ENCODE measurements around the gene RAP1GAP.

- TF ChIP-seq, protein P1, sequence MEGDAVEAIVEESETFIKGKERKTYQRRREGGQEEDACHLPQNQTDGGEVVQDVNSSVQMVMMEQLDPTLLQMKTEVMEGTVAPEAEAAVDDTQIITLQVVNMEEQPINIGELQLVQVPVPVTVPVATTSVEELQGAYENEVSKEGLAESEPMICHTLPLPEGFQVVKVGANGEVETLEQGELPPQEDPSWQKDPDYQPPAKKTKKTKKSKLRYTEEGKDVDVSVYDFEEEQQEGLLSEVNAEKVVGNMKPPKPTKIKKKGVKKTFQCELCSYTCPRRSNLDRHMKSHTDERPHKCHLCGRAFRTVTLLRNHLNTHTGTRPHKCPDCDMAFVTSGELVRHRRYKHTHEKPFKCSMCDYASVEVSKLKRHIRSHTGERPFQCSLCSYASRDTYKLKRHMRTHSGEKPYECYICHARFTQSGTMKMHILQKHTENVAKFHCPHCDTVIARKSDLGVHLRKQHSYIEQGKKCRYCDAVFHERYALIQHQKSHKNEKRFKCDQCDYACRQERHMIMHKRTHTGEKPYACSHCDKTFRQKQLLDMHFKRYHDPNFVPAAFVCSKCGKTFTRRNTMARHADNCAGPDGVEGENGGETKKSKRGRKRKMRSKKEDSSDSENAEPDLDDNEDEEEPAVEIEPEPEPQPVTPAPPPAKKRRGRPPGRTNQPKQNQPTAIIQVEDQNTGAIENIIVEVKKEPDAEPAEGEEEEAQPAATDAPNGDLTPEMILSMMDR (IDR thresholded peaks at IDR 0.05): no peak
- no peak for TF ChIP-seq POLR2A (IDR thresholded peaks at IDR 0.05)
Observed at GRCh38 chr1:21576031-21576797, 92.9 kb downstream of the RAP1GAP start.
